Right ventricle myocardium superior (tissue), 1 donor: ENCODE data around the gene GALR1. TPM values are rescaled to one million over a fixed set of nuclear protein-coding genes. Genes with fewer than 3 reads are reported as not detected.
A peak's percentile ranks its signal among the peaks of the same experiment; 100 is the strongest.

Experiments used
- ATAC-seq: fragments of 200-7000 bp; cut with Tn5 transposase; one replicate; pipeline ENCODE4 v1.9.1; 2020; ENCODE audit warnings: mild to moderate bottlenecking; ENCODE audit not compliant: poor library complexity
- DNase-seq: peaks from one replicate; pipeline ENCODE4 v3.0.0-alpha.2; 2020
- intact Hi-C: fragments of 100-400 bp; cut with DNase I; formaldehyde crosslinking; loops from one replicate; pipeline ENCODE4 v1.11.2; 2022
- total RNA-seq: library from RNA; stranded (reverse); fragmentation: NEBNext Ultra II Directional; extraction: Animal tissue kit (Norgen Biotek cat#: 25700); gene quantifications from one replicate; pipeline ENCODE4 v1.2.1, GENCODE V29; 2021
- donor health status: DM: no; HTN: yes; CAD: no; lungs with severe emphysema.

GALR1 gene
- total RNA-seq, 1 donor from 2014 or later, result 0.05 TPM

- DNase-seq, result no peak
- no peak for ATAC-seq
- intact Hi-C loops, result no loop called here
These were observed 64.9 kb downstream of the GALR1 start for GRCh38 chr18:77314511-77314910.

GRCh38 chr18:77314952-77315351, 65.3 kb downstream of the GALR1 start:
- no peak for ATAC-seq
- DNase-seq, result no peak
- intact Hi-C loops, result no loop called here

GRCh38 chr18:77316008-77316407, 66.4 kb downstream of the GALR1 start:
- intact Hi-C loops, result no loop called here
- DNase-seq (no peak), ATAC-seq (no peak)

GRCh38 chr18:77316641-77317040, 67.0 kb downstream of the GALR1 start:
- intact Hi-C loops, result no loop called here
- ATAC-seq (no peak), DNase-seq (no peak)

GRCh38 chr18:77320971-77321559, 71.4 kb downstream of the GALR1 start:
- intact Hi-C loops, result no loop called here
- ATAC-seq, result peak; percentile 84
- DNase-seq, result no peak

GRCh38 chr18:77321823-77322805, 72.5 kb downstream of the GALR1 start:
- intact Hi-C loops, result no loop called here
- ATAC-seq (no peak), DNase-seq (no peak)

GRCh38 chr18:77323640-77324299, 74.1 kb downstream of the GALR1 start:
- peak; percentile 93 for ATAC-seq
- DNase-seq, result peak; percentile 56
- intact Hi-C loops, result no loop called here

Other genes starting within 250 kb of the GALR1 start
- gene MBP, start 117.1 kb upstream of the GALR1 start, total RNA-seq, result 29.9 TPM